NCI-H2107 treated with DMSO at 0.1 percent for 48 hours (cell line): Measurements from ENCODE around the gene KIAA0408.
"Not testable (repeated sequence)": the region's sequence is repeated elsewhere in the genome, so short reads cannot be mapped to it uniquely, and the experiment has no call there.

Experiments used
- DNase-seq: peaks from one replicate; lab custom pipeline; 2025; ENCODE audit not compliant: unreplicated experiment; lab: John Stamatoyannopoulos, UW

KIAA0408 gene

GRCh38 chr6:127464161-127464880 lies 5.1 kb upstream of the KIAA0408 start:
- no peak for DNase-seq

GRCh38 chr6:127463056-127463455 lies 3.9 kb upstream of the KIAA0408 start:
- no peak for DNase-seq

- DNase-seq, result no peak
Measured at GRCh38 chr6:127462376-127462775, 3.2 kb upstream of the KIAA0408 start.

- DNase-seq, result no peak
Measured at GRCh38 chr6:127460465-127460864, 1.3 kb upstream of the KIAA0408 start.

GRCh38 chr6:127458817-127459216 lies 372 bp downstream of the KIAA0408 start:
- DNase-seq, result no peak

GRCh38 chr6:127458222-127458621 lies 967 bp downstream of the KIAA0408 start:
- no peak for DNase-seq

GRCh38 chr6:127457456-127458064 lies 1.6 kb downstream of the KIAA0408 start:
- DNase-seq, result no peak

GRCh38 chr6:127456465-127456864 lies 2.7 kb downstream of the KIAA0408 start:
- no peak for DNase-seq

GRCh38 chr6:127453845-127454619 lies 5.2 kb downstream of the KIAA0408 start:
- no peak for DNase-seq

- DNase-seq, result no peak
Measured at GRCh38 chr6:127452803-127453202, 6.4 kb downstream of the KIAA0408 start.

- DNase-seq, result no peak
Measured at GRCh38 chr6:127451388-127451787, 7.8 kb downstream of the KIAA0408 start.

GRCh38 chr6:127447780-127448179 lies 11.4 kb downstream of the KIAA0408 start:
- DNase-seq, result no peak

- no peak for DNase-seq
Measured at GRCh38 chr6:127446356-127446755, 12.8 kb downstream of the KIAA0408 start.

- DNase-seq, result no peak
Measured at GRCh38 chr6:127441881-127442280, 17.3 kb downstream of the KIAA0408 start.

- DNase-seq, result no peak
Measured at GRCh38 chr6:127439718-127440117, 19.5 kb downstream of the KIAA0408 start.

- no peak for DNase-seq
Measured at GRCh38 chr6:127436578-127437110, 22.5 kb downstream of the KIAA0408 start.

GRCh38 chr6:127435626-127436220 lies 23.5 kb downstream of the KIAA0408 start:
- no peak for DNase-seq

- no peak for DNase-seq
Measured at GRCh38 chr6:127434651-127435050, 24.5 kb downstream of the KIAA0408 start.

- not testable (repeated sequence) for DNase-seq
Measured at GRCh38 chr6:127428562-127428961, 30.6 kb downstream of the KIAA0408 start.

GRCh38 chr6:127423921-127424320 lies 35.3 kb downstream of the KIAA0408 start:
- no peak for DNase-seq

- not testable (repeated sequence) for DNase-seq
Measured at GRCh38 chr6:127421164-127421563, 38.0 kb downstream of the KIAA0408 start.
